Liver (tissue), 9 donors: ENCODE data around the gene ZNF534. TPM values are rescaled to one million over a fixed set of nuclear protein-coding genes. Genes with fewer than 3 reads are reported as not detected.
A peak's percentile ranks its signal among the peaks of the same experiment; 100 is the strongest.

Source experiments
- DNase-seq: peaks from one replicate; pipeline ENCODE4 v3.0.0-alpha.2; 2017; ENCODE audit warnings: low spot score
- H3K27ac ChIP-seq, 2 donors: one replicate each; pipeline ENCODE4 v1.7.0; 2013; ENCODE audit warnings: inconsistent platforms in 2 of 2, low read length in 2 of 2, control low read depth in 1 of 2, low read depth in 1 of 2, mild to moderate bottlenecking in 1 of 2
- H3K27me3 ChIP-seq, 4 donors: one replicate each; pipeline versions ENCODE4 v1.6.1 to v1.7.0; 2013; ENCODE audit warnings: low read length in 3 of 4, inconsistent platforms in 1 of 4, mild to moderate bottlenecking in 1 of 4, moderate library complexity in 1 of 4; ENCODE audit not compliant: control insufficient read depth in 4 of 4, insufficient read depth in 4 of 4
- H3K36me3 ChIP-seq, 4 donors: one replicate each; pipeline versions ENCODE4 v1.6.1 to v1.7.0; 2013; ENCODE audit warnings: low read length in 3 of 4, mild to moderate bottlenecking in 3 of 4, low read depth in 1 of 4, moderate library complexity in 1 of 4; ENCODE audit not compliant: control insufficient read depth in 4 of 4, insufficient read depth in 3 of 4
- H3K4me1 ChIP-seq, 4 donors: one replicate each; pipeline versions ENCODE4 v1.6.1 to v1.7.0; 2013; ENCODE audit warnings: low read length in 3 of 4, mild to moderate bottlenecking in 3 of 4, moderate library complexity in 1 of 4; ENCODE audit not compliant: control insufficient read depth in 4 of 4, insufficient read depth in 4 of 4
- H3K4me3 ChIP-seq, 3 donors: one replicate each; pipeline versions ENCODE4 v1.6.1 to v1.7.0; 2013; ENCODE audit warnings: low read length in 3 of 3, control low read depth in 1 of 3, low read depth in 1 of 3, mild to moderate bottlenecking in 1 of 3
- H3K9ac ChIP-seq, 2 donors: one replicate each; pipeline ENCODE4 v1.7.0; 2013; ENCODE audit warnings: low read length in 2 of 2, mild to moderate bottlenecking in 2 of 2, moderate library complexity in 2 of 2, control low read depth in 1 of 2, low read depth in 1 of 2
- H3K9me3 ChIP-seq, 4 donors: one replicate each; pipeline versions ENCODE4 v1.6.1 to v1.7.0; 2013; ENCODE audit warnings: low read length in 3 of 4; ENCODE audit not compliant: control insufficient read depth in 4 of 4
- CTCF ChIP-seq: fragments of 150-350 bp; IDR thresholded peaks from 2 replicates; pipeline ENCODE4 v1.5.1; 2017; ENCODE audit warnings: improper control_type of control experiment, low read depth, low read length; ENCODE audit not compliant: missing input control
- EGR1 ChIP-seq, 2 donors: IDR thresholded peaks; 2 replicates each; pipeline ENCODE4 v1.6.1; 2016 to 2018; ENCODE audit warnings: antibody characterized with exemption in 2 of 2, low read depth in 2 of 2
- FOXA1 ChIP-seq: IDR thresholded peaks from 2 replicates; pipeline ENCODE4 v1.6.1; 2016; ENCODE audit warnings: antibody characterized with exemption
- FOXA2 ChIP-seq: IDR thresholded peaks from 2 replicates; pipeline ENCODE4 v1.6.1; 2016; ENCODE audit warnings: antibody characterized with exemption
- GABPA ChIP-seq, 2 donors: IDR thresholded peaks in 1 of 2; conservative IDR thresholded peaks in 1 of 2; 2 replicates each; pipeline ENCODE4 v1.6.1; 2016; ENCODE audit warnings: antibody characterized with exemption in 2 of 2, mild to moderate bottlenecking in 1 of 2, moderate library complexity in 1 of 2
- HNF4A ChIP-seq, 2 donors: conservative IDR thresholded peaks; 2 replicates each; pipeline ENCODE4 v1.6.1; 2016; ENCODE audit warnings: antibody characterized with exemption in 2 of 2, mild to moderate bottlenecking in 2 of 2
- HNF4G ChIP-seq: IDR thresholded peaks from 2 replicates; pipeline ENCODE4 v1.6.1; 2016; ENCODE audit warnings: antibody characterized with exemption
- JUND ChIP-seq, 2 donors: IDR thresholded peaks; 2 replicates each; pipeline ENCODE4 v1.6.1; 2016; ENCODE audit warnings: antibody characterized with exemption in 2 of 2
- MAX ChIP-seq: IDR thresholded peaks from 2 replicates; pipeline ENCODE4 v1.6.1; 2016; ENCODE audit warnings: antibody characterized with exemption
- NR2F2 ChIP-seq: IDR thresholded peaks from 2 replicates; pipeline ENCODE4 v1.6.1; 2016; ENCODE audit warnings: antibody characterized with exemption
- RAD21 ChIP-seq, 2 donors: IDR thresholded peaks; 2 replicates each; pipeline ENCODE4 v1.6.1; 2016; ENCODE audit warnings: antibody characterized with exemption in 2 of 2, mild to moderate bottlenecking in 2 of 2
- REST ChIP-seq: IDR thresholded peaks from 2 replicates; pipeline ENCODE4 v1.6.1; 2016; ENCODE audit warnings: antibody characterized with exemption, mild to moderate bottlenecking
- RXRA ChIP-seq, 2 donors: IDR thresholded peaks; 2 replicates each; pipeline ENCODE4 v1.6.1; 2017 to 2018; ENCODE audit warnings: antibody characterized with exemption in 2 of 2, mild to moderate bottlenecking in 1 of 2
- SP1 ChIP-seq: IDR thresholded peaks from 2 replicates; pipeline ENCODE4 v1.6.1; 2018; ENCODE audit warnings: antibody characterized with exemption, mild to moderate bottlenecking
- TAF1 ChIP-seq: conservative IDR thresholded peaks from 2 replicates; pipeline ENCODE4 v1.6.1; 2016; ENCODE audit warnings: antibody characterized with exemption, mild to moderate bottlenecking
- YY1 ChIP-seq: IDR thresholded peaks from 2 replicates; pipeline ENCODE4 v1.6.1; 2016; ENCODE audit warnings: antibody characterized with exemption, mild to moderate bottlenecking
- ZBTB33 ChIP-seq: IDR thresholded peaks from 2 replicates; pipeline ENCODE4 v1.6.1; 2016; ENCODE audit warnings: antibody characterized with exemption
- WGBS: extraction: QIAGEN DNeasy Blood & Tissue Kit; methylation state at CpG from one replicate; pipeline ENCODE4 v1.1.7; 2013; 5-methylcytosine and 5-hydroxymethylcytosine counted together
- polyA plus RNA-seq, 2 donors: library from polyadenylated mRNA; stranded (reverse) in 1 of 2; unstranded in 1 of 2; fragments of 200-250 nt in 1 of 2; fragments of >200 nt in 1 of 2; fragmentation: Nextera tagmentation in 1 of 2; extraction: Ambion mirVana in 1 of 2; gene quantifications; one replicate each; pipeline versions ENCODE4 v1.2.1 to v1.2.3, GENCODE V29; 2013 to 2015
- total RNA-seq, 2 donors: library from RNA; depleted of rRNA; stranded (reverse); fragments of >200 nt; gene quantifications; one replicate each; pipeline ENCODE4 v1.2.3, GENCODE V29; 2014
- TF ChIP-seq, protein P1 (sequence below): IDR thresholded peaks from 2 replicates; pipeline ENCODE4 v1.6.1; 2016; ENCODE audit warnings: antibody characterized with exemption
- donor health status: healthy.
- donor health status: healthy.
- donor health status: healthy.
- donor health status: healthy.
- donor health status: healthy.

ZNF534 gene
- total and polyA plus RNA-seq, 4 donors, result not detected

GRCh38 chr19:52415711-52416110 is 13.2 kb upstream of the ZNF534 start:
- Histone ChIP-seq H3K4me3 (peak overlapping the region in 2 of 3 donors; percentile 0 to 32), H3K27ac (no peak overlapping the region), H3K9me3 (peaks cover 40 to 95% (median 71%) of the 10 kb centered on the region in 4 donors), H3K36me3 (peaks cover 2 to 26% (median 18%) of the 10 kb centered on the region in 4 donors), H3K4me1 (no peaks in the 10 kb centered on the region), H3K9ac (no peak overlapping the region), H3K27me3 (no peaks in the 10 kb centered on the region)
- no peak for DNase-seq
- TF ChIP-seq, protein P1, sequence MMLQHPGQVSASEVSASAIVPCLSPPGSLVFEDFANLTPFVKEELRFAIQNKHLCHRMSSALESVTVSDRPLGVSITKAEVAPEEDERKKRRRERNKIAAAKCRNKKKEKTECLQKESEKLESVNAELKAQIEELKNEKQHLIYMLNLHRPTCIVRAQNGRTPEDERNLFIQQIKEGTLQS, result no peak
- no peak for TF ChIP-seq SP1
- TF ChIP-seq REST, result no peak
- TF ChIP-seq GABPA (IDR thresholded peaks at IDR 0.05 in 1 of 2, conservative IDR thresholded peaks at IDR 0.05 in 1 of 2), result no peak
- TF ChIP-seq FOXA1, result no peak
- TF ChIP-seq MAX, result no peak
- TF ChIP-seq YY1, result no peak
- no peak for TF ChIP-seq RAD21 (IDR thresholded peaks at IDR 0.05)
- no peak for TF ChIP-seq TAF1
- no peak for TF ChIP-seq HNF4A (conservative IDR thresholded peaks at IDR 0.05)
- no peak for TF ChIP-seq ZBTB33
- TF ChIP-seq HNF4G, result no peak
- TF ChIP-seq JUND (IDR thresholded peaks at IDR 0.05), result no peak
- TF ChIP-seq EGR1 (IDR thresholded peaks at IDR 0.05; ENCODE audit: low read depth in 2 of 2), result no peak
- TF ChIP-seq FOXA2, result no peak
- no peak for TF ChIP-seq CTCF
- no peak for TF ChIP-seq NR2F2
- no peak for TF ChIP-seq RXRA (IDR thresholded peaks at IDR 0.05)
- 97% methylated on average over 5 of the region's 5 CpGs for WGBS
